K562 treated with DMSO at 1 percent for 48 hours (cell line): ENCODE measurements around the gene MGRN1. TPM values are rescaled to one million over a fixed set of nuclear protein-coding genes. Genes with fewer than 3 reads are reported as not detected.

ENCODE experiments used
- total RNA-seq: library from RNA; unstranded; fragments of 300-600 nt; gene quantifications from 2 replicates; pipeline ENCODE4 v1.2.3, GENCODE V29; 2022; ENCODE audit warnings: low replicate concordance; ENCODE audit errors: extremely low read depth

The MGRN1 gene
- not detected in 2 replicates for total RNA-seq

GRCh38 chr16:4624015-4624826 lies at the start of gene MGRN1:
MGRN1 (plus strand) TSS chr16:4624826; CDS start chr16:4624961, 135 bp downstream.

GRCh38 chr16:4614571-4615383 lies 9.8 kb upstream of the MGRN1 start, which contains the start of gene UBALD1:
UBALD1 (minus strand) TSS chr16:4614888; CDS start chr16:4614797, 91 bp downstream.

GRCh38 chr16:4693296-4693955 lies 68.8 kb downstream of the MGRN1 start, which contains the start of gene NUDT16L1:
NUDT16L1 (plus strand) TSS chr16:4693562; CDS start chr16:4693727, 165 bp downstream.

GRCh38 chr16:4734063-4734729 lies 109.6 kb downstream of the MGRN1 start, which contains the start of the genes ANKS3 and DNAAF8:
ANKS3 (minus strand) TSS chr16:4734271; CDS start chr16:4730149, 4,122 bp downstream.
DNAAF8 (plus strand) TSS chr16:4734537; CDS start chr16:4736515, 1,978 bp downstream.

Other genes with a start within 250 kb of the MGRN1 start
- 1,932 TPM in 1 of 2 replicates, not detected in the other for gene CORO7, start 208.2 kb upstream of the MGRN1 start, total RNA-seq
- gene DNAJA3, start 199.0 kb upstream of the MGRN1 start, total RNA-seq, result not detected in 2 replicates
- not detected in 2 replicates for gene NMRAL1, start 150.2 kb upstream of the MGRN1 start, total RNA-seq
- not detected in 2 replicates for gene HMOX2, start 148.4 kb upstream of the MGRN1 start, total RNA-seq
- gene CDIP1, start 86.1 kb upstream of the MGRN1 start, total RNA-seq, result not detected in 2 replicates
- gene C16orf96, start 68.5 kb upstream of the MGRN1 start, total RNA-seq, result not detected in 2 replicates
- not detected in 2 replicates for gene UBALD1, start 9.9 kb upstream of the MGRN1 start, total RNA-seq
- gene NUDT16L1, start 68.7 kb downstream of the MGRN1 start, total RNA-seq, result not detected in 2 replicates
- not detected in 2 replicates for gene ANKS3, start 109.4 kb downstream of the MGRN1 start, total RNA-seq
- not detected in 2 replicates for gene DNAAF8, start 109.7 kb downstream of the MGRN1 start, total RNA-seq
- not detected in 2 replicates for gene ZNF500, start 142.3 kb downstream of the MGRN1 start, total RNA-seq
- gene SEPTIN12, start 163.5 kb downstream of the MGRN1 start, total RNA-seq, result not detected in 2 replicates
- not detected in 2 replicates for gene SMIM22, start 170.5 kb downstream of the MGRN1 start, total RNA-seq
- not detected in 2 replicates for gene ROGDI, start 177.8 kb downstream of the MGRN1 start, total RNA-seq
- gene GLYR1, start 222.5 kb downstream of the MGRN1 start, total RNA-seq, result not detected in 2 replicates
- not detected in 2 replicates for gene UBN1, start 222.7 kb downstream of the MGRN1 start, total RNA-seq